HepG2 (cell line): Measurements from ENCODE around the gene FAM221B. TPM values are rescaled to one million over a fixed set of nuclear protein-coding genes. Genes with fewer than 3 reads are reported as not detected.
A peak's percentile ranks its signal among the peaks of the same experiment; 100 is the strongest.

Experiments
- ATAC-seq: fragments of 200-7000 bp; cut with Tn5 transposase; 3 replicates; pipeline ENCODE4 v1.9.1; 2020; ENCODE audit warnings: mild to moderate bottlenecking, moderate library complexity
- BruUV-seq: library from RNA; stranded (reverse); fragments of 400-500 nt; replicated peaks from 2 replicates; lab custom pipeline; 2021; lab: Mats Ljungman, UMichigan
- CTCF ChIA-PET: fragments of 300-600 bp; formaldehyde crosslinking; extraction: SDS; loops from one replicate; lab custom pipeline; 2021; ENCODE audit warnings: low total read pairs, inconsistent platforms, low intra/inter-chr PET ratio; lab: Yijun Ruan, JAX
- POLR2A ChIA-PET: fragments of 350-600 bp; sonication (Branson Sonifier 250); formaldehyde crosslinking; loops from one replicate; lab custom pipeline; 2020; ENCODE audit warnings: antibody characterized with exemption, inconsistent platforms; lab: Yijun Ruan, JAX
- DNase-seq: peaks from one replicate; pipeline ENCODE4 v3.0.0-alpha.2; 2015; ENCODE audit warnings: low spot score
- FAIRE-seq: peaks from 3 replicates; lab custom pipeline; 2011; peaks lifted over from hg19 to GRCh38; lab: Jason Lieb, UNC
- H2AFZ ChIP-seq: one replicate; pipeline ENCODE4 v1.6.1; 2011; ENCODE audit warnings: low read length, inconsistent platforms
- H3K27ac ChIP-seq: fragments of 300-600 bp; 3 replicates; pipeline ENCODE4 v1.8.0; 2011; ENCODE audit warnings: mixed run types, mild to moderate bottlenecking, mixed read lengths, low read length, inconsistent platforms; ENCODE audit not compliant: insufficient read depth; ENCODE audit errors: extremely low read length
- H3K27me3 ChIP-seq, 2 experiments: fragments of 200-600 bp in 1 of 2; 2 replicates in 1 of 2; 3 replicates in 1 of 2; pipeline versions ENCODE4 v1.6.0 to v1.8.0; 2011; ENCODE audit warnings: low read length in 2 of 2, mild to moderate bottlenecking in 2 of 2, moderate library complexity in 2 of 2, inconsistent platforms in 1 of 2; ENCODE audit not compliant: insufficient read depth in 2 of 2, control insufficient read depth in 1 of 2
- H3K36me3 ChIP-seq, 2 experiments: fragments of 200-600 bp in 1 of 2; replicated peaks in 1 of 2; 2 replicates in 1 of 2; 3 replicates in 1 of 2; pipeline versions ENCODE4 v1.5.1 to v1.8.0; 2011; ENCODE audit warnings: low read length in 2 of 2, inconsistent platforms in 1 of 2; ENCODE audit not compliant: insufficient read depth in 2 of 2, control insufficient read depth in 1 of 2
- H3K4me1 ChIP-seq: 2 replicates; pipeline ENCODE4 v1.5.1; 2012; ENCODE audit warnings: low read length, inconsistent platforms; ENCODE audit not compliant: insufficient read depth
- H3K4me2 ChIP-seq: 2 replicates; pipeline ENCODE4 v1.6.0; 2011; ENCODE audit warnings: low read depth, low read length, inconsistent platforms
- H3K4me3 ChIP-seq, 3 experiments: fragments of 200-600 bp in 1 of 3; sonication (generic), shearing (Covaris generic) in 1 of 3; replicated peaks in 1 of 3; 2 replicates each; pipeline ENCODE4 v1.5.1; 2011 to 2016; ENCODE audit warnings: low read length in 3 of 3, inconsistent platforms in 2 of 3, low read depth in 2 of 3, mild to moderate bottlenecking in 2 of 3, control low read depth in 1 of 3, mixed read lengths in 1 of 3; ENCODE audit not compliant: insufficient read depth in 1 of 3
- H3K79me2 ChIP-seq: one replicate; pipeline ENCODE4 v1.6.1; 2011; ENCODE audit warnings: low read length, inconsistent platforms; ENCODE audit not compliant: insufficient read depth
- H3K9ac ChIP-seq: 2 replicates; pipeline ENCODE4 v1.6.0; 2011; ENCODE audit warnings: mild to moderate bottlenecking, low read depth, low read length, inconsistent platforms; ENCODE audit not compliant: insufficient read depth
- H3K9me3 ChIP-seq: 2 replicates; pipeline ENCODE4 v1.5.1; 2012; ENCODE audit warnings: mild to moderate bottlenecking, low read length
- H4K20me1 ChIP-seq: 2 replicates; pipeline ENCODE4 v1.6.0; 2011; ENCODE audit warnings: inconsistent platforms, mild to moderate bottlenecking, low read length, moderate library complexity; ENCODE audit not compliant: insufficient read depth
- ARHGAP35 ChIP-seq: sonication (generic); formaldehyde crosslinking; IDR thresholded peaks from 2 replicates; pipeline ENCODE4 v1.9.0; 2022; ENCODE audit warnings: mild to moderate bottlenecking, inconsistent platforms, moderate library complexity, missing genetic modification reagents, borderline replicate concordance
- ARID2 ChIP-seq: sonication (generic); formaldehyde crosslinking; IDR thresholded peaks from 2 replicates; pipeline ENCODE4 v1.8.1; 2022; ENCODE audit warnings: mild to moderate bottlenecking, missing genetic modification reagents, borderline replicate concordance
- CTCF ChIP-seq: sonication (generic); formaldehyde crosslinking; IDR thresholded peaks from 2 replicates; pipeline ENCODE4 v1.5.0; 2020; ENCODE audit warnings: mild to moderate bottlenecking, missing genetic modification reagents, moderate library complexity
- EED ChIP-seq: sonication (generic); formaldehyde crosslinking; IDR thresholded peaks from 2 replicates; pipeline ENCODE4 v1.5.0; 2020; ENCODE audit warnings: mild to moderate bottlenecking, missing genetic modification reagents
- HDAC1 ChIP-seq: sonication (generic); formaldehyde crosslinking; IDR thresholded peaks from 2 replicates; pipeline ENCODE4 v1.5.1; 2020; ENCODE audit warnings: mild to moderate bottlenecking, missing genetic modification reagents
- KLF9 ChIP-seq: IDR thresholded peaks from 2 replicates; pipeline ENCODE4 v1.6.1; 2016; ENCODE audit warnings: low read depth
- MEF2D ChIP-seq: sonication (generic); formaldehyde crosslinking; IDR thresholded peaks from 2 replicates; pipeline ENCODE4 v1.5.1; 2020; ENCODE audit warnings: mild to moderate bottlenecking, missing genetic modification reagents
- MTERF4 ChIP-seq: sonication (generic); formaldehyde crosslinking; IDR thresholded peaks from 2 replicates; pipeline ENCODE4 v1.8.0; 2023; ENCODE audit warnings: mild to moderate bottlenecking, missing genetic modification reagents
- NFKB2 ChIP-seq: sonication (generic); formaldehyde crosslinking; IDR thresholded peaks from 2 replicates; pipeline ENCODE4 v1.4.0; 2020; ENCODE audit warnings: missing genetic modification reagents, borderline replicate concordance
- NONO ChIP-seq, 2 experiments: fragments of 450-650 bp in 1 of 2; sonication (generic) in 1 of 2; formaldehyde crosslinking in 1 of 2; IDR thresholded peaks in 1 of 2; conservative IDR thresholded peaks in 1 of 2; 2 replicates each; pipeline versions ENCODE4 v1.6.1 to v1.8.0; 2017 to 2022; ENCODE audit warnings: mild to moderate bottlenecking in 1 of 2, missing genetic modification reagents in 1 of 2, moderate library complexity in 1 of 2
- NR2C2 ChIP-seq: sonication (generic); formaldehyde crosslinking; IDR thresholded peaks from 2 replicates; pipeline ENCODE4 v1.4.0; 2020; ENCODE audit warnings: missing genetic modification reagents, mild to moderate bottlenecking, moderate library complexity, borderline replicate concordance
- PITX1 ChIP-seq: sonication (generic); formaldehyde crosslinking; IDR thresholded peaks from 2 replicates; pipeline ENCODE4 v1.5.1; 2020; ENCODE audit warnings: mild to moderate bottlenecking, missing genetic modification reagents
- POLR2G ChIP-seq: fragments of 200-400 bp; formaldehyde crosslinking; IDR thresholded peaks from 2 replicates; pipeline ENCODE4 v1.6.1; 2018; ENCODE audit warnings: mild to moderate bottlenecking, low read depth, low read length, moderate library complexity
- ZFP91 ChIP-seq: sonication (generic); formaldehyde crosslinking; IDR thresholded peaks from 2 replicates; pipeline ENCODE4 v1.9.0; 2022; ENCODE audit warnings: missing genetic modification reagents, mild to moderate bottlenecking, borderline replicate concordance
- ZMYM3 ChIP-seq: sonication (generic); formaldehyde crosslinking; IDR thresholded peaks from 2 replicates; pipeline ENCODE4 v1.5.1; 2020; ENCODE audit warnings: mild to moderate bottlenecking, missing genetic modification reagents
- ZNF292 ChIP-seq: sonication (generic); formaldehyde crosslinking; IDR thresholded peaks from 2 replicates; pipeline ENCODE4 v1.8.1; 2022; ENCODE audit warnings: mild to moderate bottlenecking, low read depth, missing genetic modification reagents, borderline replicate concordance
- ZNF598 ChIP-seq: sonication (generic); formaldehyde crosslinking; IDR thresholded peaks from 2 replicates; pipeline ENCODE4 v1.5.1; 2020; ENCODE audit warnings: mild to moderate bottlenecking, missing genetic modification reagents, borderline replicate concordance
- ZNF740 ChIP-seq: sonication (generic); formaldehyde crosslinking; IDR thresholded peaks from 2 replicates; pipeline ENCODE4 v1.4.0; 2020; ENCODE audit warnings: missing genetic modification reagents
- whole genome bisulfite sequencing: methylation state at CpG from one replicate; pipeline ENCODE4 v1.1.6; 2017; ENCODE audit warnings: low lambda C conversion rate; 5-methylcytosine and 5-hydroxymethylcytosine counted together
- in situ Hi-C: cut with HindIII; loops from 2 replicates; pipeline ENCODE4 v1.10.0; 2017; ENCODE audit warnings: low pct_unique_long_range_greater_than_20kb; ENCODE audit not compliant: extremely low pct_ligation_motif_present
- intact Hi-C: fragments of 100-400 bp; cut with micrococcal nuclease; formaldehyde crosslinking; loops from one replicate; pipeline ENCODE4 v1.10.0; 2022; ENCODE audit not compliant: unreplicated experiment
- polyA plus RNA-seq, 8 experiments: library from polyadenylated mRNA; depleted of rRNA in 3 of 8; stranded (reverse) in 7 of 8; unstranded in 1 of 8; fragments of >200 nt; fragmentation: Illumina TruSeq in 4 of 8; extraction: Trizol in 4 of 8; gene quantifications; 2 replicates each; pipeline versions ENCODE4 v1.2.1 to v1.2.3, GENCODE V29; 2011 to 2016; ENCODE audit warnings: low read depth in 4 of 8, missing spikeins in 1 of 8, mixed read lengths in 1 of 8; ENCODE audit not compliant: insufficient read depth in 1 of 8
- total RNA-seq, 5 experiments: library from RNA; depleted of rRNA; stranded (reverse); fragments of >200 nt; fragmentation: Illumina TruSeq; extraction: Trizol; gene quantifications; 2 replicates each; pipeline ENCODE4 v1.2.3, GENCODE V29; 2016; ENCODE audit warnings: low read depth in 1 of 5

FAM221B gene
- total and polyA plus RNA-seq, 2 of the 13 experiments (the other 11 are each of a cell fraction or from before 2014, with no cell fraction given) = not detected

- no peaks in the 10 kb centered on the region for H3K79me2 ChIP-seq
- intact Hi-C loops (loop anchor here (1.0 to 5.0 kb wide), 2 partner anchors 14 to 97 kb away; partner anchors contain the start of genes CREB3, HINT2 and TLN1), in situ Hi-C loops (loop anchor here (5.0 kb wide), 1 partner anchor 53 kb away; no protein-coding TSS in a partner anchor)
- peak; percentile 37 for FAIRE-seq
- H3K4me3 ChIP-seq = peak overlapping the region; percentile 61 to 81 (median 73)
- H3K9me3 ChIP-seq = no peaks in the 10 kb centered on the region
- no peaks in the 10 kb centered on the region for H3K27me3 ChIP-seq
- H3K4me1 ChIP-seq = peaks cover 50% of the 10 kb centered on the region
- peak; percentile 11; the same call in 2 of the 3 replicates for ATAC-seq
- peak overlapping the region; percentile 44 for H3K27ac ChIP-seq
- TF ChIP-seq ZMYM3 (CRISPR knock-in tag) = 0 out of 2 replicates have a peak, but pooled peaks have one; percentile 15
- TF ChIP-seq ZNF292 (CRISPR knock-in tag) = peak; percentile 41; the same call in 1 of the 2 replicates
- TF ChIP-seq PITX1 (CRISPR knock-in tag) = peak; percentile 47; the same call in 1 of the 2 replicates
- TF ChIP-seq ARID2 (CRISPR knock-in tag) = no peak
- TF ChIP-seq EED = no peak
- no peak for TF ChIP-seq MTERF4 (CRISPR knock-in tag)
- 0 out of 2 replicates have a peak, but pooled peaks have one; percentile 18 for TF ChIP-seq CTCF (CRISPR knock-in tag)
- TF ChIP-seq NR2C2 (CRISPR knock-in tag) = peak; percentile 33; the same call in 1 of the 2 replicates
- TF ChIP-seq NFKB2 (CRISPR knock-in tag) = no peak
- TF ChIP-seq KLF9 (CRISPR knock-in tag) = no peak
- TF ChIP-seq ZFP91 (CRISPR knock-in tag) = peak; percentile 30; the same call in 1 of the 2 replicates
- TF ChIP-seq ARHGAP35 (CRISPR knock-in tag) = no peak
- TF ChIP-seq MEF2D (CRISPR knock-in tag) = peak; percentile 23; the same call in 1 of the 2 replicates
- TF ChIP-seq POLR2G = no peak
- TF ChIP-seq ZNF740 (CRISPR knock-in tag) = no peak
- no peak for TF ChIP-seq NONO (IDR thresholded peaks at IDR 0.05)
- TF ChIP-seq NONO (CRISPR knock-in tag; conservative IDR thresholded peaks at IDR 0.05) = 0 out of 2 replicates have a peak, but pooled peaks have one; percentile 20
- 0 out of 2 replicates have a peak, but pooled peaks have one; percentile 17 for TF ChIP-seq HDAC1
- TF ChIP-seq ZNF598 (CRISPR knock-in tag) = 0 out of 2 replicates have a peak, but pooled peaks have one; percentile 34
- no peaks in the 10 kb centered on the region for H4K20me1 ChIP-seq
- ChIA-PET CTCF (no interaction called here), POLR2A (interaction anchor here (2.3 kb wide), 1 partner anchor 16 kb away, joined by 15 read pairs; the partner anchor contains the start of gene HINT2)
- H3K4me2 ChIP-seq = peak overlapping the region; percentile 90
- DNase-seq = peak; percentile 22
- H2AFZ ChIP-seq = no peak overlapping the region
- WGBS = 13% methylated on average over 2 of the region's 2 CpGs
- no peaks in the 10 kb centered on the region for H3K36me3 ChIP-seq
- BruUV-seq = no TSS peak
- H3K9ac ChIP-seq = peak overlapping the region; percentile 58
Observed at GRCh38 chr9:35829764-35830096, 1.2 kb upstream of the FAM221B start.
